Mammary epithelial cell (primary cell): ENCODE measurements around the gene SELENOS.

Source experiments
- EZH2 ChIP-seq: IDR thresholded peaks from 2 replicates; pipeline ENCODE4 v1.6.1; 2012; ENCODE audit warnings: low read length, inconsistent platforms, borderline replicate concordance
- TF ChIP-seq, protein P1 (sequence below), 2 donors: IDR thresholded peaks in 1 of 2; conservative IDR thresholded peaks in 1 of 2; 2 replicates each; pipeline ENCODE4 v1.5.1; 2011 to 2012; ENCODE audit warnings: inconsistent platforms in 2 of 2, low read length in 2 of 2, mild to moderate bottlenecking in 2 of 2, control low read depth in 1 of 2, low read depth in 1 of 2; ENCODE audit not compliant: insufficient read depth in 1 of 2; ENCODE audit errors: extremely low read depth in 1 of 2

DNA sequence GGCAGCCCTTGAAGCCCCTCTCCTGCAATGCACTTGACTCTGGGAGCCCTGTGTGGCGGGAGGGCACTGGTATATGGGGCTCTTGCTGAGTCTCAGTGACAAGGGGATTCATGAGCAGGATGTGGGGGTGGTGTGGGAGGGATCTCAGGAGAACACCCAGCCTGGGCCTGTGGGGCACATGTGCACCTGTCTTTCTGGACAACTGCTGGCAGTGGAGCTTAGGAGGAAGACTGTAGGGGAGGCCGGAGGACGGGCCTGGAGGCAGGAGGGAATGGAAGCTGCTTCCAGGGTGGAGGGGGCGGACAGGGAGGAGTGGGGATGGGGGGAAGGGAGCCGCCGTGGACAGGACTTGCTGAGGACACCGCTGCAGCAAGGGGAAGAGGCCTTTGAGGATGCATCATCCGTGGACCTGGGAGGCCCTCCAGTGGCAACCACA lies 28.6 kb upstream of the SELENOS start:
- TF ChIP-seq, protein P1, sequence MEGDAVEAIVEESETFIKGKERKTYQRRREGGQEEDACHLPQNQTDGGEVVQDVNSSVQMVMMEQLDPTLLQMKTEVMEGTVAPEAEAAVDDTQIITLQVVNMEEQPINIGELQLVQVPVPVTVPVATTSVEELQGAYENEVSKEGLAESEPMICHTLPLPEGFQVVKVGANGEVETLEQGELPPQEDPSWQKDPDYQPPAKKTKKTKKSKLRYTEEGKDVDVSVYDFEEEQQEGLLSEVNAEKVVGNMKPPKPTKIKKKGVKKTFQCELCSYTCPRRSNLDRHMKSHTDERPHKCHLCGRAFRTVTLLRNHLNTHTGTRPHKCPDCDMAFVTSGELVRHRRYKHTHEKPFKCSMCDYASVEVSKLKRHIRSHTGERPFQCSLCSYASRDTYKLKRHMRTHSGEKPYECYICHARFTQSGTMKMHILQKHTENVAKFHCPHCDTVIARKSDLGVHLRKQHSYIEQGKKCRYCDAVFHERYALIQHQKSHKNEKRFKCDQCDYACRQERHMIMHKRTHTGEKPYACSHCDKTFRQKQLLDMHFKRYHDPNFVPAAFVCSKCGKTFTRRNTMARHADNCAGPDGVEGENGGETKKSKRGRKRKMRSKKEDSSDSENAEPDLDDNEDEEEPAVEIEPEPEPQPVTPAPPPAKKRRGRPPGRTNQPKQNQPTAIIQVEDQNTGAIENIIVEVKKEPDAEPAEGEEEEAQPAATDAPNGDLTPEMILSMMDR (conservative IDR thresholded peaks at IDR 0.05 in 1 of 2, IDR thresholded peaks at IDR 0.05 in 1 of 2; ENCODE audit: extremely low read depth in 1 of 2, insufficient read depth in 1 of 2, low read depth in 1 of 2, low read length in 2 of 2), result no peak
- TF ChIP-seq EZH2, result no peak
